ENCODE measurements around the gene NPM3. TPM values are rescaled to one million over a fixed set of nuclear protein-coding genes. Genes with fewer than 3 reads are reported as not detected.
A peak's percentile ranks its signal among the peaks of the same experiment; 100 is the strongest.

The NPM3 gene
- polyA plus RNA-seq, 1 experiment, result 31.5 TPM

DNA sequence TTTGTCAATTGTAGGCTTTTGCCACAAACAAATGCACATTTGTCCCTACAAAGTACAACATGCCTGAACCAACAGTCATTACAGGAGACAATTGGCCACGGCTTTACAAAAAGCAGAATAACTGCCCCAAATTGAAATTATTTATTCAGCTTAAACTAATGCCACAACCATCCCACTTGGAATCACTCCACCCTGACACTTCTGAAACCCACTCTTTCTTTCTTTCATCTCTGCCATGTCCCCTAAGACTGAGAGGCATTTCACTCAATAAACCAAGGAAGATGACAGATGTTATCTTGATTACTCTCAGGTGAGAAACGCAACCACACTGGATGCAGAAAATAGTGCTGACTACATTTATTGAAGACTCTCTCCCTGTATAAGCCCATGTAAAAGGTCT lies 2.6 kb upstream of the NPM3 start:
- Histone ChIP-seq H3K27me3 (ENCODE audit: control insufficient read depth, insufficient read depth, low read length) (no peaks in the 10 kb centered on the region), H3K4me3 (ENCODE audit: low read depth, low read length) (no peak overlapping the region), H3K27ac (ENCODE audit: low read depth, low read length) (no peak overlapping the region), H3K9me3 (ENCODE audit: control insufficient read depth, insufficient read depth, low read length) (no peaks in the 10 kb centered on the region; the same call in 1 of the 2 replicates)
- TF ChIP-seq, protein P1, sequence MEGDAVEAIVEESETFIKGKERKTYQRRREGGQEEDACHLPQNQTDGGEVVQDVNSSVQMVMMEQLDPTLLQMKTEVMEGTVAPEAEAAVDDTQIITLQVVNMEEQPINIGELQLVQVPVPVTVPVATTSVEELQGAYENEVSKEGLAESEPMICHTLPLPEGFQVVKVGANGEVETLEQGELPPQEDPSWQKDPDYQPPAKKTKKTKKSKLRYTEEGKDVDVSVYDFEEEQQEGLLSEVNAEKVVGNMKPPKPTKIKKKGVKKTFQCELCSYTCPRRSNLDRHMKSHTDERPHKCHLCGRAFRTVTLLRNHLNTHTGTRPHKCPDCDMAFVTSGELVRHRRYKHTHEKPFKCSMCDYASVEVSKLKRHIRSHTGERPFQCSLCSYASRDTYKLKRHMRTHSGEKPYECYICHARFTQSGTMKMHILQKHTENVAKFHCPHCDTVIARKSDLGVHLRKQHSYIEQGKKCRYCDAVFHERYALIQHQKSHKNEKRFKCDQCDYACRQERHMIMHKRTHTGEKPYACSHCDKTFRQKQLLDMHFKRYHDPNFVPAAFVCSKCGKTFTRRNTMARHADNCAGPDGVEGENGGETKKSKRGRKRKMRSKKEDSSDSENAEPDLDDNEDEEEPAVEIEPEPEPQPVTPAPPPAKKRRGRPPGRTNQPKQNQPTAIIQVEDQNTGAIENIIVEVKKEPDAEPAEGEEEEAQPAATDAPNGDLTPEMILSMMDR (IDR thresholded peaks at IDR 0.05; ENCODE audit: low read depth, low read length), result no peak
- ChIA-PET CTCF (interaction anchor here (0.6 to 6.1 kb wide), 2 partner anchors 9 to 345 kb away, joined by 3 to 55 read pairs; no protein-coding TSS in a partner anchor), POLR2A (no interaction called here)
- DNase-seq (ENCODE audit: low read depth, low spot score), result no peak

DNA sequence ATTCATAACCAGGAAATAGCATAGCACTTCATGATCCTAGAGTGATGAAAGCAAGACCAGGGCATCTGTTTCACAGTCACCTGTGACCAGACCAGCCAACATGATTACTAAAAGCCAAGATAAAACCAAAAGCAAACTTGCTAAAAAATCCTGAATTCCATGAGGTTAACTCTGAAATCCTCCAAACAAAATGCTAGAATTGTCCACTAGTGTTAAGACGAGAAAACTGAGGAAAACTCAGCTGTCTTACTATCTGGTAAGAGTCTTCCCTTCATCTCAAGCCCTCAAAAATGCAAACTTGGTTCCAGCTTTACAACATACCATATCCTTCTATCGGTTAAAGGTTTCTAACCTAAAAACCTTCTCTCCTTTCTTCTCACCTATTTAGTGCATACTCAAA lies 1.3 kb upstream of the NPM3 start:
- CTCF ChIA-PET, result interaction anchor here (0.6 to 6.1 kb wide), 4 partner anchors 10 to 570 kb away, joined by 3 to 127 read pairs (median 32); no protein-coding TSS in a partner anchor
- no peak overlapping the region for H3K4me3 ChIP-seq (ENCODE audit: low read depth, low read length)
- H3K27ac ChIP-seq (ENCODE audit: low read depth, low read length), result no peak overlapping the region
- POLR2A ChIA-PET, result no interaction called here
- H3K27me3 ChIP-seq (ENCODE audit: control insufficient read depth, insufficient read depth, low read length), result no peaks in the 10 kb centered on the region
- TF ChIP-seq, protein P1 (IDR thresholded peaks at IDR 0.05; ENCODE audit: low read depth, low read length), result no peak
- no peak for DNase-seq (ENCODE audit: low read depth, low spot score)
- no peaks in the 10 kb centered on the region; the same call in 1 of the 2 replicates for H3K9me3 ChIP-seq (ENCODE audit: control insufficient read depth, insufficient read depth, low read length)

- Histone ChIP-seq H3K4me3 (ENCODE audit: low read depth, low read length) (peak overlapping the region; percentile 94), H3K27ac (ENCODE audit: low read depth, low read length) (peak overlapping the region; percentile 25), H3K9me3 (ENCODE audit: control insufficient read depth, insufficient read depth, low read length) (no peaks in the 10 kb centered on the region; the same call in 1 of the 2 replicates), H3K27me3 (ENCODE audit: control insufficient read depth, insufficient read depth, low read length) (peaks cover 7% of the 10 kb centered on the region)
- TF ChIP-seq, protein P1 (IDR thresholded peaks at IDR 0.05; ENCODE audit: low read depth, low read length), result no peak
- no peak for DNase-seq (ENCODE audit: low read depth, low spot score)
- ChIA-PET POLR2A (interaction anchor here (1.2 to 1.5 kb wide), 2 partner anchors 13 to 35 kb away, joined by 4 to 7 read pairs; partner anchors contain the start of gene OGA), CTCF (interaction anchor here (0.6 to 6.1 kb wide), 8 partner anchors 11 to 570 kb away, joined by 3 to 127 read pairs (median 8); no protein-coding TSS in a partner anchor)
Measured at GRCh38 chr10:101783736-101784118, 481 bp upstream of the NPM3 start.

GRCh38 chr10:101781984-101782810 lies 1.0 kb downstream of the NPM3 start:
- no peak for DNase-seq (ENCODE audit: low read depth, low spot score)
- Histone ChIP-seq H3K4me3 (ENCODE audit: low read depth, low read length) (peak overlapping the region; percentile 94), H3K9me3 (ENCODE audit: control insufficient read depth, insufficient read depth, low read length) (no peaks in the 10 kb centered on the region; the same call in 1 of the 2 replicates), H3K27ac (ENCODE audit: low read depth, low read length) (peak overlapping the region; percentile 21), H3K27me3 (ENCODE audit: control insufficient read depth, insufficient read depth, low read length) (peaks cover 14% of the 10 kb centered on the region)
- TF ChIP-seq, protein P1 (IDR thresholded peaks at IDR 0.05; ENCODE audit: low read depth, low read length), result no peak
- POLR2A ChIA-PET, result interaction anchor here (1.9 kb wide), 1 partner anchor 180 kb away, joined by 6 read pairs; no protein-coding TSS in a partner anchor
- CTCF ChIA-PET, result interaction anchor here (0.8 to 6.1 kb wide), 25 partner anchors 8 to 621 kb away, joined by 3 to 127 read pairs (median 5); partner anchors contain the start of gene OGA

DNA sequence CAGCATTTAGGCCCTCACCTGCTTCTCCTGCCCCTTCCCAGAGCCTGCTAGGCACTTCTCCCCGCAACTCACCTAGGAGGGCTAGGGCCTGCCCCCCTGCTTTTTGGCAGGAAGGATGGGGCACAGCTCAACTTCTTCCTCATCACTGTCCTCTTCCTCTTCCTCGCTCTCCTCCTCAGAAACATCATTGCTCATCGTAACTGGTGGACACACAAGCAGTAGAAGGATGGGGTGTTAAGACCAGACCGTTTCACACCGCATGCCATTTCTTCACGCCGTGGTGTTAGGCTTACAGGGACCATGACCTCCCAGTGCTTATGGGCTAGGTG lies 1.6 kb downstream of the NPM3 start:
- H3K9me3 ChIP-seq (ENCODE audit: control insufficient read depth, insufficient read depth, low read length), result no peaks in the 10 kb centered on the region; the same call in 1 of the 2 replicates
- H3K27ac ChIP-seq (ENCODE audit: low read depth, low read length), result no peak overlapping the region
- POLR2A ChIA-PET, result interaction anchor here (0.6 to 1.9 kb wide), 2 partner anchors 178 to 179 kb away, joined by 3 to 6 read pairs; no protein-coding TSS in a partner anchor
- peaks cover 19% of the 10 kb centered on the region for H3K27me3 ChIP-seq (ENCODE audit: control insufficient read depth, insufficient read depth, low read length)
- CTCF ChIA-PET, result interaction anchor here (0.5 to 6.1 kb wide), 62 partner anchors 8 to 681 kb away, joined by 3 to 127 read pairs (median 4); partner anchors contain the start of gene OGA
- peak overlapping the region; percentile 20; the same call in 1 of the 2 replicates for H3K4me3 ChIP-seq (ENCODE audit: low read depth, low read length)
- TF ChIP-seq, protein P1 (IDR thresholded peaks at IDR 0.05; ENCODE audit: low read depth, low read length), result no peak; the same call in 1 of the 2 replicates
- no peak for DNase-seq (ENCODE audit: low read depth, low spot score)
